HG02610 (cell line): ENCODE measurements around the gene PATE3.

Experiments used
- ATAC-seq: cut with Tn5 transposase; IDR thresholded peaks from one replicate; pipeline ENCODE4 v1.9.1; 2021; ENCODE audit warnings: mild to moderate bottlenecking, moderate library complexity; ENCODE audit not compliant: unreplicated experiment

PATE3 gene

DNA sequence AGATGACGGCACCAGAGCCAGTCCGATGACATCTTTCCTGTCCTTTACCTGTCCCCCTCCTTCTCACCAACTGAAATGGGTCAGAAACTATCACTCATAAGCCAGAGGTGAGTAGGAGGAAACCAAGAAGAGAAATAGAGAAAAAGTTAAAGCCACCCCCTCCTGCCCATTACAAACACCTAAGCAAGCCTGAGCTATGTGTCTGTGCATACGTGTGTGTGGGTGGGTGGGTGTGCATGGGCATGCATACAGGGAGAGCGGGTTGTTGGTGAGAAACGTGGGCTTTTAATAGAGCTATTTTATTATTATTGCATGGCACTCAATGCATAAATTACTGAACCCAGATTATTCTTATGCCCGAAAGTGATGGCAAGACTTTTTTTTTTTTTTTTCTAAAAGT, 47.8 kb downstream of the PATE3 start:
- no peak for ATAC-seq
